Measurements from ENCODE around the gene NF2. TPM values are rescaled to one million over a fixed set of nuclear protein-coding genes. Genes with fewer than 3 reads are reported as not detected.

Gene NF2
- total RNA-seq, 2 donors from 2014 or later = 28.5 to 59.9 TPM

Other genes with a start within 250 kb of the NF2 start
- 10 to 100 TPM; 33.8 to 83.7 TPM for gene AP1B1, start 215.1 kb upstream of the NF2 start, total RNA-seq
- not detected for gene RFPL1, start 165.1 kb upstream of the NF2 start, total RNA-seq
- 1 to 10 TPM; 1.3 to 2.9 TPM for gene NEFH, start 123.4 kb upstream of the NF2 start, total RNA-seq
- 10 to 100 TPM; 51.4 to 65.9 TPM for gene THOC5, start 49.9 kb upstream of the NF2 start, total RNA-seq
- 10 to 100 TPM; 33.0 to 44.1 TPM for gene NIPSNAP1, start 22.5 kb upstream of the NF2 start, total RNA-seq
- under 1 TPM in 1 of 2 donors, not detected in 1; 0.09 TPM for gene CABP7, start 116.4 kb downstream of the NF2 start, total RNA-seq
- gene ZMAT5, start 163.4 kb downstream of the NF2 start, total RNA-seq = 10 to 100 TPM; 17.8 to 29.7 TPM
- gene UQCR10, start 163.7 kb downstream of the NF2 start, total RNA-seq = 100 to 1,000 TPM in 1 of 2 donors, 10 to 100 TPM in 1; 62.8 to 106 TPM
- gene ASCC2, start 234.6 kb downstream of the NF2 start, total RNA-seq = 10 to 100 TPM; 62.0 to 79.4 TPM